Eye (tissue), 1 donor: ENCODE results near the gene HEG1.

Source experiments
- DNase-seq: peaks from one replicate; pipeline ENCODE4 v3.0.0-alpha.2; 2015

Gene HEG1

DNA sequence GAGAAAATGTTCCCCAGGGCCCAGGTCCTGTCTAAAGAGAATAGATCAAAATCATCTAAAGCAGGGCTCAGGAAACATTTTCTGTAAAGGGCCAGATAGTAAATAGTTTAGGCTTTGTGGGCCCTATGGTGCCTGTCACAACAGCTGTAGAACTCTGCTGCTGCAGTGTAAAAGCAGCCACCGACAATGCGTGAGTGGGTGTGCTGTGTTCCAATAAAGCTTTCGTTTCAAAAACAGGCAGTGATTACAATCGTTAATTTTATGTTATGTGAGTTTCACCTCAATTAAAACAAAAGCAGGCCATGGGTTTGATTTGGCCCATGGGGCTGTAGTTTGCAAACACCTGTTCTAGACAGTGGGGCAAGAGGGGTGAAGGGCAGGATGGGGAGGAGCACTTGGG lies 12.5 kb upstream of the HEG1 start:
- DNase-seq: no peak

DNA sequence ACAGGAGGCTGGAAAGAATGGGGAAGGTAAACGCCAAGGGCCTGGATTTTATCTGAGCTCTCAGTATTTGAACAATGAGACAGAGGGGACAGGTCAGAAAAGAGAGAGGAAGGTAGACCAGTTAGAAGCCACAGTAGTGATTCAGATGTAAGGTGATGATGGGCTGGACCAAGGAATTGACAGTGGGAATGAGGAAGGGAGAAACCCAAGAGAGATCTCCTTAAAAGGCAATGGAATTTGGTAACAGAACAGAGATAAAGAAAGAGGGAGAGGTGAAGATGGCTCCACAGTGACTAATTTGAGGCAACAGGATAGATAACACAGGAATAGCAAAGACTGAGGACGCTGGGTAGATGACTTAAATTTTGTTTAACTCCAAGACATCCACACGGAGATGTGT lies 11.4 kb upstream of the HEG1 start:
- no peak for DNase-seq

DNA sequence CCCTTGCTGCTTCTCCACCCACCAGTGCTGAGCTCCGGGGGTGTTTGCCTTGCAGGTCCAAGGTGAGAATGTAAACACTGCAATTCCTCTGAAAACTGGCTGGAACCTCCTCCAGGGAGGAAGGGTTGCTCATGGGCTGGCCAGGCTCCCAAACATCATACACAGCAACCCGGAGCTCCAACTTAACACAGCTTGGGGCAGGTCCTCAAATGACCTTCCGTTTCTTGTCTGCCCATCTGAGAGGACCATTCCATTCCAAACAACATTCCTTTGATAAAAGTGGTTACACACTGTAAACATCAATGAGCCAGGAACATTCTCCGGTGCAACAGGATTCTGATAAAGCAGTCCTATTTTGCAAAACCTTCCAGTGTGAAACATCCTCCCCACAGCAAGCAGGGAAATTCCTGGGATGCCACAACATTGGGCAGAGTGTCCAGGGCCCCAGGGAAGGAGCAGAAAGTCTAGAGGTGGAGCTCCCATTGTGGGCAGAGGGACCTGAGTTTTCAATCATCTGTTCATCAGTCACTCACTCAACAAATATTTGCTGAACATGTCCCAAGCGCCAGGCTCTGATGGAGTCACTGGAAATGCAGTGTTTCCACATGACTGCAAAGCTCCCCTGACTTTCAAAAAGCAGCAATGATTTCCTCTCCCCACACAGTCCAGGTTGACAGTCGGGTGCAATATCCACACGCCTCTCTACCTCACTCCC lies 7.3 kb upstream of the HEG1 start:
- DNase-seq: no peak

DNA sequence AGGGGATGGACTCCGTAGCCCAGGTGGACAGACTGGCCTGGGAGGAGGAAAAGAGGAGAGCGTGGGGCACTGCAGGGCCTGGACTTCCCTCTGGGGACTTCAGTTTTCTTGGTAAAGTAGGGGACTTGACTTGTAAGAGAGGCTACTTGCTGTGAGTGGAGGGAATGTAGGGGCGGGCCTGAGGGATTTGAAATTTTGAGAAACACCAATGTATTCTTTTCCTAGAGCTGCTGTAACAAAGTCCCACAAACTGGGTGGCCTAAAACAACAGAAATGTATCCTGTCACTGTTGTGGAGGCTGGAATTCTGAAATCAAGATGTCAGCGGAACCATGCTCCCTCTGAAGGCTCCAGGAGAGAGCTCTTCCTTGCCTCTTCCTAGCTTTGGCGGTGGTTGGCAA lies 5.8 kb upstream of the HEG1 start:
- no peak for DNase-seq

DNA sequence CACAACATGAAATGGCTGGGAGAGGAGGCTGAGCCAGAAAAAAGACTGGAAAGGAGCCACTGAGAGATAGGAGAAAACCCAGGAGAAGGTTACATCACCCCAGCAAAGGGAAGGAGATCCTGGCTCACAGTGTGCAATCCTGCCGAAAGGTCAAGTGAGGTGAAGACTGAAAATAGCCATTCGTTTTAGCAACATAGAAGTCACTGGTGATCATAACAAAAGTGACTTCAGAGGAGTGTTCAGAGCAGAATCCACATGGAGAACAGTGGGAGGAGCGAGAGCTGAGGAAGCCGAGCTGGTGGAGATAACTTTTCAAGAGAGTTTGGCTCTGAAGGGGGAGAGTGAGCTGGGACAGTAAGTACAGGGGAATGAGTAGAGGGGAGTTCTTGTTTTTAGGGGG lies 5.4 kb upstream of the HEG1 start:
- DNase-seq: no peak

DNA sequence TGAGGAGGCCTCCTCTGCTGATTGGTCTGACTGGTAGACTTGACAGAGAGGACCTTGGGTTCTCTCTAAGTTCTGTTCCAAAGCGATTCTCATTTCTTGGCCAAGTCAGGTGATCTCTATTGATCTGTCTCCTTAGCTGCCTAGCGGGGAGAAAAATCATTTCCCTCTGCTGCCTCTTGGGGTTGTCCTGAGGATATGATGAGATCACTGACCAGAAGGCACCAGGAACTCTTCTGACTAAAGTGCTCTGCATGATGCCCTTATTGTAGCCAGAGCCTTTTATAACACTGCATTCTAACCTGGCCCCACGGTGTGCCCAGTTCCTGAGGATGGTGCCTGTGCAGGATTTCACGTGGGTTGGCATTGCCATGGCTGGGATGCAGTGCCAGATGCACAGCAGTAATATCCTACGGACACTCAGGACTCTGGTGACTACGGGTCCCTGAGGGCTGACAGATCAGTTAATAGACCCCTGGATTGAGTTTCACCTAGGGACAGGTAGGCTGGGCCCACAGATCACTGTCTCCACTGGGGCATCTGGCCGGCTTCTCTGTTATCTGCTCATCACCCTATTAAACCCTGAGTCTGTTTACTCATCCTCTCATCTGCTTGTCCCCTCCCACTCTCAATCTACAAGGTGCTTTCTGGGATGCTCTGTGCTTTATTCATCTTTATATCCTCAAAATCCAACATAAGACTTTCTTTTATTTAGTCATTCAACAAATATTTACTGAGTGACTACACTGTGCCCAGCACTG lies 3.9 kb upstream of the HEG1 start:
- no peak for DNase-seq

DNA sequence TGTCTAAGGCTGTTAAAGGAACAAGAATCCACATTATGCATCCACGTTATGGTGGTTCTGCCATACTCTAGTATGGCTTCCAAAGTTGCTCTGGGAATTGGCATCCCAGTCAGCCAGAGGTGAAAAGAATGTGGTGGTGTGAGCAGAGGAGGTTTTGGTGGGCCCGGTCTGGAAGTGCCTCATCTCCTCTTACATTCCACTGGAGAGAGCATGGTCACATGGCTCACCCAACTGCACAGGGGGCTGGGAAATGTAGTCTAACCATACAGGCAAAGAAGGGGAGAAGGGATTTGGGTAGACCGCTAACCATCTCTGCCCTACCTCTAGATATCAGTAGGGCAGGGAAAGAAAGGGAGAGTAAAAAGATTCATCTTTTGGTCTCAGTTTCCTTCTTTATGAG lies 3.2 kb upstream of the HEG1 start:
- DNase-seq: no peak

DNA sequence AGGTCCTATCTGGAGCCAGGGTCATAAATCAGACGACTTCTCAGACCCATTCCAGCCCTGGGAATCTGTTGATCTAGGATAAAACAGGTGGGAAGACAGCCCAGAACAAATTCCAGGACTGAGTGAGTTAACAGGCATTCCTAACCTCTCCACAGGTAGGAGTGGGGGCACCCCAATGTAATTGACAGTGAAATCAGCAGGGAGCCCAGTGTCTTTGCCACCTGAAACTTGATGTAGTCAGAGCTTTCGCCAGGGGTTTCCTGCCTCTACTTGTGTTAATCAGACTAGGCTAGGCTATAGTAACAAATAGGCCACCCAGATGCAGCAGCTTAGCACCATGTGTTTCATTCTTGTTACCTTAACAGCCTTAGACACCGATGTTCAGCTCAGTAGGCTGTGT lies 2.7 kb upstream of the HEG1 start:
- no peak for DNase-seq

DNA sequence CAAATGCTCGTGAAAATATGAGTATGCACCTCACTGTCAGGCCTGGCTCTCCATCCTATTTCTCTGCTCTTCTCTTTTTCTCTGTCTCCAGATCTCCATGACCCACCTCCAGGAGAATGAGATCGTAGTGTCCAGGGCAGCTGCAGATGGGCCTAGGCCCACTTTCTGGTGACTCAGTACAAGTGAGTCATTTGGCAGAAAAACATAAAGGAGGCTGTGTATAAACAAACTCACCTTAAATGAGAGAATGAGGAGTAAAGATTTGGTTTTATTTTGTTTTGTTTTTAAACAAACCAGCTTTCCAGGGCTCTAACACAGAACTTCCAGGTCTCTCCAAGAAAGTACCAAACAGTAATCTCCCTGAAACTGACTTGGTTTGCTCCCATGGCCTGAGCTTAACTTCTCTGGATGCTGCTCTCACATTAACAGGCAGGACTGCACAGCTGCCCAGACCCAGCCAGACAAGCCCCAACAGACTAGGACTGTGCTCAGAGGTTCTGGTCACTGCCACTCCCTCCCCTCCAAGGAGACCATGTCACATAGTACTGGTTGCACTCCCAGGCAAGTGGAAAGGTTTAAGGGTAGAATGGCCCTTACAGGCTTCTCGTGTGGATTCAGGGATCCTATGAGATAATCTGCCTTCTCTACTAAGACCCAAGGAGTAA lies 1.5 kb upstream of the HEG1 start:
- no peak for DNase-seq

DNA sequence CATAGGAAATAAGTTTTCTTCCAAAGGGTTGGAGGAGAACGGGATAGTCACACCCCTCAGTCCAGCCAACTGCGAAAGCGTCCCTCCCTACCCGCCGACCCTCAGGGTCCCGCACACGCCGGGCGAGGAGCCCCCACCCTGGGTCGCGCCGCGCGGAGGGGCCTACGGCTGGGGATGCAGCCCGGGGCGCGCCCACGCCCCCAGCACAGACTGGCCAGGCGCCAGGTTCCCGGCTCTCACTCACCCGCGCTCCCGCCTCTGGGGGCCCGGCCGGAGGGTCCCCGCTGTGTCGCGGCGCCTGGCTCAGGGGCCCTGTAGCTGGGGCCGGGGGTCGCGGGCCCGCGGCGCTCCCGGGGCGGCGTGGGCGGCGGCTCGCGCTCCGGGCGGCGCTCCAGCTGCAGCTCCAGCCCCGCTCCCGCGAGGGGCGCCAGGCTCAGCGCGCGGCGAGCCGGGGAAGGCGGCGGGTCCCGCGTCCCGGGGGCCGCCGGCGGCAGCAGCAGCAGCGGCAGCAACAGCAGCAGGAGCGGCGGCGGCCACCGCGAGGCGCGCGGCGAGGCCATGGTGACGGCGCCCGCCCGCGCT lies 375 bp downstream of the HEG1 start:
- no peak for DNase-seq

DNA sequence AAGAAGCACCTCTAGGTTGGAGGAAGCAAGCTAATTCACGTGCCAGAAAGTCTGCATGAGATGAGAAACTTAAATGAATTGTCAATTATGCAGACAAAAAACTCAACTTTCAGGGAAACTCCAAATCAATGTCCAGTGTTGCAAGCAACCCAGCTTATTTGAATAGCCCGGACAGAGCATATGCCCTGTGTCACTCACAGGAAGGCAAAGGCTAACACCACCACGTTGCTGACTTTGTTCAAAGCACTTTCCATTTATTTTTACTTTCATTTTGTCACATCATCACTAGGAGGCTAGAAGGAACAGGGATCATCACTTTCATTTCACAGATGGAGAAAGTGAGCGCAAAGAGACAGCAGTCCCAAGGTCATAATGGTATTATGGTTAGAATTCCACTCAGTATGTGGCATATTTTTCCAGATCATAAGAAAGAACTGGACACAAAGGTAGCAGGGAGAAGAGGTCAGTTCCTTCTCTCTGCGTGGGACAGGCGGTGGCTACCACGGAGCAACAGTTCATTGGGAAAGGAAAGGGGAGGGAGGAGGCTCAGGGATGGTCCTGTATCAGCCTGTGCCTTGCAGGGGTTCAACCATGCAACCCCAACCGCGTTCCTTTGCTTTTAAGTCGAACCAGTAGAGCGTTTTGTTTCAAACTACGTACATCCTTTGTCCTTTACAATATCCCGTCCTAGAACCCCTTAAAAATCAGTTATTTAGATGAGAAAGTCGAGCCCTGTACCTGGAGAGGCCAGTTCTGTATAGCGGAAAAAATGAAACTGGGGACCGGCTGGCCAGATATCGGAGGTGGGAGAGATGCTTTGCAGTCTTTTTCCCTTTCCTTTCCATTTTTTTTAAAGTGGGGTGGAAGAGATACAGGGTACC lies 1.1 kb downstream of the HEG1 start:
- DNase-seq: peak; percentile 74

DNA sequence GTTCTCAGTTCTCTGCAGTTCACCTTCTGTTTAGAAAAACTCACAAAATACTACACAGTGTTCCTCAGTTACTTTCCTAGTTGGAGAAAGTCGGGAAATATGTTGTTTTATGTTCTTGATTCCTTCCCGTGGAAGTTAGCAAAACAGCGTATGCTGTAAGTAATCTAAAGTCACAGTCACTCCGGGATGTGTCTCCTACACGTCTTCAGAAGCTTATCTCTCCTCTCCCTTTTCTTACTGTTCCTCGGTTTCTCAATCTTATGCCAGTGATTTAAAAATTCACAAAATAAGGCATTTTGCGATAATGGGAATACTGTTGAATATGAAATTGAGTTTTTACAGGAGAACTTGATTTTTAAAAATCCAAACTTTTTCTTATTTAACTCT lies 1.7 kb downstream of the HEG1 start:
- no peak for DNase-seq

DNA sequence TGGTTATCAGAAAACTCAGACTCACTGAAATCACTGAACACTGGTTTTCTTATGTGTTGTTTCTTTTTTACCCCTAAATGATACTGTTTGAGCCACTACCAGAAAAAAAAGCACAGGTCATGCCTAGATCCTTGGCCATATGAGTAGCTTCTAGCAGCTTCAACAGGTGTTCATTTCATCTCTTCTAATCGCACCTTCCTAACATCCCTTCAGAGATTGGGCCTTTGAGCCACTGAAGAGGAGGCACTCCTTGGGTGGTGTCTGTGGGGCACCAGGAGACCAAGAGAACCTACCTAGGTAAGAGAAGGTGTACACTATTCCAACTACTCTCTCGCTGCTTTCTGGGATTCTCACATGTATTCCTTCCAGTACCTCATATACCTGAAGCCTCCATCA lies 2.5 kb downstream of the HEG1 start:
- DNase-seq: no peak

DNA sequence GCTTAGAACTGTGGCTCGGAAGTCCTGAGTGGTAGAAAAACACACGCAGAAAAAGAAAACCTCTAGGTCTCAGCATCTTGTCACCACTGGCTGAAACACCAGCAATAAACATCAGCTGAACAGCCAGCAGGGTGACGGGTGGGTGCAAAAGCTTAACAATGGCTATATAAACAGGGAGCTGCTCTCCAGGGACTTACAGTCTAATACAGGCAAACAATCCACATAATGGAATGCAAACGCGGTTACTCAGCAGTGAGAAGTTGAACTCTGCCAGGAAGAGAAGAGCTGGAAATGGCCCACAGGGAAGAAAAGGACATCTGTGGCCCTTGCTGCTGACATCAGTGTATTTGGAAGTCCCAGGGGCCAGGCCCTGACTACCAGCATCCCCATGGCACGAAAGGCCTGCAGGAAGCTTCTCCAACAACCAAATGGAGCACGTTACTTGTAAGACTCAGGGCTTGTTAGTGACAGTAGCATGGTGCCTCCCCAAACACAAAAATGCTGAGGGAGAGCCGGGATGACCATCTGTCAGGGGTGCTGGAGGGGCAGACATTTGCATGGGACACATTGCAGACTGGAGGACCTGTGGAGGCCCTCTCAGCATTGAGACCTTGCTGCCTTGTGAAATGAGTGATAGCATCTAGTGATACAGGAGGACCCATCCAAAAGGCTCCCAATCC lies 3.0 kb downstream of the HEG1 start:
- peak; percentile 67 for DNase-seq

DNA sequence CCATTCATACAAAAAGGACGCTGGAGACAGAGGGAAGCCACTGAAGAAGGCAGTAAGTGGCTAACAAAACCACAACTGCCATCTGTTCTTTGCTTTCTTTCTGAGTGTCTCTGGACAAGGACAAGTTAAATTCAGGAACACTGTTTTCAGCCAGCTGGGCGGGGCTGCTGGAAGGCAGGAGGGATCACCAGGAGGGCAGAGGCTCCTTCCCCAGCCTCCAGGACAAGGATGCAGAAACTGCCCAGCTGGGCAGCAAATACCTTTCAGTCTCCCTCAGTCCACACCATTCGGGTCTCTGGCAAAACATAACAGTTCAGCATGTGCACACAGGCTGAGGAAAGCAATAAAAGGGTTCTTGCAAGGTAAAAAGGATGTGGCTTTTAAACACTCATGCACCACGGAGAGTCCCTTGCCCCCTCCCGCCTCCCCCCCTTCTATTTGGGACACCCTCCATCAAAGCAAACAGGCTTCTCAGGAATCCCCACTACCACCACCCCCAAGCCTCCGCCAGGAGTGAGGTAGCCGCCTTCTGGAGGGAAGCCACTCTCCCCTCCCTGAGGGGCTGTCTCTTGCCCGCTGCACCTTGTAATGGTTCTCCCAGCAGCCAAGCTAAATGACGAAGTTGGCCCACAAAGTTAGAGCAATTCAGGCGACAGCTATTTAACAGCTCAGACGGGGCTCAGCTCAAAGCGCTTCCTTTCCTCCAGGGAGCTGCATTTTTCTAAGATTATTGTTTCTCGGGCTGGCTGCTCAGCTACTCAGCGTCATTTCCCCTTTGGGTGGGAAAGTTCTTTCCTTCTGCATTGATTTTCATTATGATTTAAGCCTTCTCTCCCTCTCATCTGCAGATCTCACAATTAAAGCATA lies 3.8 kb downstream of the HEG1 start:
- DNase-seq: peak; percentile 79

DNA sequence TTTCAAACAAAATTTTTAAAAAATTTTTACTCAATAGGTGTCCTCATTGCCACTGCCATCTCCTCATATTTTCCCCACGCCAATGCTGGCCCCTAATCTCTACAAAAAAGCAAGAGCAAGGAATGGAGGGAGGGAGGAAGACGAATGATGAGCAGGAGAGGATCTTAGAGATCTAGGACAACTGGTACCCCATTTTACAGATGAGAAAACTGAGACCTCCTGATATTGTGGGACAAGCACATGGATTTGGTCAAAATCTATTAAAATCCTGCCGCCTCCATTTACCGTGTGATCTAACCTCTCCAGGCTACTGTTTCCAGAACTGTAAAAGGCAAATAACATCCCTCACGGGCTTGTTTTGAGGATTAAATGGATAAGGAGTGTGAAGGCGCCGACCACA lies 4.6 kb downstream of the HEG1 start:
- DNase-seq: no peak

DNA sequence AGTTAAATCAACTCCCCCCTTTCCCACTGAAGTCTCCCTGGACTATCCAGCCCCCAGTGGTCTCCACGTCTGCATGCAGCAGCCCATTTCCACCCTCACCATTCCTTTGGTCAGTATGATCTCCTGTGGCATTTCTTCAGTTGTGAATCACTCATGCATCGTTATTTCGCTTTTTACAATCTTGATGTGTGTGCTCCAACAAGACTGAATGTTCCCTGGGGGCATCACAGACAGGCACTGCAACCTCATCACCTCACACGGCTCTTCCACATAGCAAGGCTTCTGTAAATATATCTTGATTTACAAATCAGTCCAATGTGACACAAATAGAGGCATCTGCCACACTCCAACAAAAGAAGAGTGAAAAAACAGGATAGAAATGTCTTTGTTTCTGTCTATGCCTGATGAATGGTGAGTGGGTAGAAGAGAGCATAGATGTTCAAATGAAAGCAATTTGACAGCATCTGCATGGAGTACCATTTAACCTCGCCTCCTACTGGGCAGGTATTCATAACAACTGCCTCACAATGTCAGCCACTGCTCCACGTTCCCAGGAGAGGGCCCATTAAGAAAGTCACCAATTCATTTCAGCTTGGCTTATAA lies 5.2 kb downstream of the HEG1 start:
- DNase-seq: peak; percentile 60

DNA sequence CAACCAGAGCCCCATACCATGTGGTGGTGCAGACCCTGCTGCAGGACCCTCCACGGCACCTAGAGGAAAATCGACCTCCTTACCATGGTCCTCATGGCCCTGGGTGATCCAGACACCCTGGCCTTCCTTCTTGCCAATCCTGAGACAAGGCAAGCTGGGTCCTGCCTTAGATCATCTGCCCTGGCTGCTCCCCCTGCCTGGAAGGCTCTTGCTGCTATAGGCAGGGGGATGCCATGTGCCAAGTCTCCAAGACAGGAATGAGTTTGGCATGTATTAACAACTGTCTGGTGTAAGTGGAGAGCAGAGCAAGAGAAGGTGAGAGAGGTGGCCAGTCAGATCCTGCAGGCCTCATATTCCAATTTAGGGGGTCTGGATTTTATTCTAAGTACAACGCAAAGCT lies 7.5 kb downstream of the HEG1 start:
- DNase-seq: no peak

DNA sequence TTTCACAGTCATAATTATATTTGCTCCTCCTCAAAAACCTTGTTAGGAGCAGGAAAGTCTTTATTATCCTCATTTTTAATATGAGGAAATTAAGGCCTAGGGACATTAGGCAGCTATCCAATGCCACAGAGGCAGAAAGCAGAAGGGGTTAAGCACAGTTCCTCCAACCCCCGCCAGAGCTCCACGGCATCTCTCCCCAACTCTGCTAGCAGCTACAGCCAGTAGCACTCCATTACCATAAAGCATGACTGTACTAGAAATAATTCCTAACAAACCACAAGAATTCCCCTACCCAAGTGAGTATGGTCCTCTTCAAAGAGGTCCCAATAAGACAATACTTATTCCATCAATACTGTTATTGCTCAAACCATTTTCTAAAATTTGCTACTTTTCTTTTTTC lies 9.8 kb downstream of the HEG1 start:
- DNase-seq: no peak

DNA sequence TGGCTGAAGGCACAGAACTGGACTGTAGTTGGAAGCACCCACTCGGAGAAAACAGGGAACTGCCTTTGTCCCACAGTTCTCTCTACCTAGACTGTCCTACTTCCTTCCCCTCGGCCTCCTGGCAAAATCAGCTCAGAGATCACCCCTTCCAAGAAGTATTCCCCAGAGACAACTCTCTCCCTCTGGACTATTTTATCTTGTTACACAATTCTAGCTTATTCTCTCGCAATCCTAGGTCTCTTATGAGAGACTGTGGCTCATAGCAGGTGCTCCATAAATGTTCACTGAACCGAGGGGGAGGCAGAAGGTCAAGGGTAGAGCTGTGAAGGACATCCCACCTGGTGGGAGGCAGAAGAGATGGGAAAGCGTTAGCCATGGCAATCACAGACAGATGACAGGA lies 10.6 kb downstream of the HEG1 start:
- DNase-seq: no peak
